IMR-90 (cell line): ENCODE data around the gene HGFAC.

Experiments
- BHLHE40 ChIP-seq: fragments of 150-350 bp; IDR thresholded peaks from 2 replicates; pipeline ENCODE4 v1.6.1; 2016; ENCODE audit warnings: mild to moderate bottlenecking, low read depth, low read length
- MAFK ChIP-seq: IDR thresholded peaks from 2 replicates; pipeline ENCODE4 v1.6.1; 2012; ENCODE audit warnings: low read depth, low read length, improper control_type of control experiment
- MAZ ChIP-seq: IDR thresholded peaks from 2 replicates; pipeline ENCODE4 v1.6.1; 2012; ENCODE audit warnings: low read depth, mild to moderate bottlenecking, low read length, improper control_type of control experiment, moderate library complexity, borderline replicate concordance
- MXI1 ChIP-seq: IDR thresholded peaks from 2 replicates; pipeline ENCODE4 v1.6.1; 2012; ENCODE audit warnings: low read depth, mild to moderate bottlenecking, low read length, moderate library complexity, borderline replicate concordance
- POLR2A ChIP-seq: IDR thresholded peaks from 2 replicates; pipeline ENCODE4 v1.6.1; 2012; ENCODE audit warnings: mild to moderate bottlenecking, low read depth, low read length
- RFX5 ChIP-seq: IDR thresholded peaks from 2 replicates; pipeline ENCODE4 v1.8.0; 2012; ENCODE audit warnings: low read depth, mild to moderate bottlenecking, low read length, moderate library complexity
- SMC3 ChIP-seq: fragments of 150-350 bp; IDR thresholded peaks from 2 replicates; pipeline ENCODE4 v1.6.1; 2016; ENCODE audit warnings: low read depth, mild to moderate bottlenecking, antibody characterized with exemption, low read length, moderate library complexity
- TF ChIP-seq, protein P1 (sequence below): conservative IDR thresholded peaks from 2 replicates; pipeline ENCODE4 v1.5.1; 2012; ENCODE audit warnings: mild to moderate bottlenecking, low read depth, low read length, improper control_type of control experiment
- TF ChIP-seq, protein P2 (sequence below): fragments of 150-350 bp; IDR thresholded peaks from 2 replicates; pipeline ENCODE4 v1.6.1; 2017; ENCODE audit warnings: mild to moderate bottlenecking, antibody characterized with exemption, low read length, low read depth
- TF ChIP-seq, protein P3 (sequence below): fragments of 150-350 bp; IDR thresholded peaks from 2 replicates; pipeline ENCODE4 v1.6.1; 2016; ENCODE audit warnings: low read depth, mild to moderate bottlenecking, low read length, moderate library complexity, borderline replicate concordance

DNA sequence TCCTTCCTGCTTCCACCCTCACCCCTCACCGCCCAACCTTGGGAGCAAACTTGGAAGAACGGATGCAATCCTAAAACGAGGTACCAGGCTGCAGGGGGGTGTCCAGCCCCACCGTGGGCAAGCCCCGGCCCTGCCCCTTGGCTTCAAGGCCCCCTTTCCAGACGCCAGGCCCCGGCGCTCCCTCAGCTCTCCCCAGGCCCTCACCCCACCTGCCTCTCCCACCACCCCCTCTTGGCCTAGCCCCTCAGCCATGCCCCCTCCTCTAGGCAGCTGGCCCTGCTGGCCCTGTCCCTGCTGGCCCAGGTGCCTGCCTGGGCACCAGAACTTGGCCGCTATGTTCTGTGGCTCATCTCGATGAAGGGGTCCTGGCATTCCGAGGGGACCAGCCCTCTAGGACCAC is 56.6 kb downstream of the HGFAC start:
- TF ChIP-seq POLR2A (no peak), SMC3 (no peak), BHLHE40 (no peak), RFX5 (no peak), MAFK (no peak), MXI1 (no peak), MAZ (no peak)
- TF ChIP-seq, protein P1, sequence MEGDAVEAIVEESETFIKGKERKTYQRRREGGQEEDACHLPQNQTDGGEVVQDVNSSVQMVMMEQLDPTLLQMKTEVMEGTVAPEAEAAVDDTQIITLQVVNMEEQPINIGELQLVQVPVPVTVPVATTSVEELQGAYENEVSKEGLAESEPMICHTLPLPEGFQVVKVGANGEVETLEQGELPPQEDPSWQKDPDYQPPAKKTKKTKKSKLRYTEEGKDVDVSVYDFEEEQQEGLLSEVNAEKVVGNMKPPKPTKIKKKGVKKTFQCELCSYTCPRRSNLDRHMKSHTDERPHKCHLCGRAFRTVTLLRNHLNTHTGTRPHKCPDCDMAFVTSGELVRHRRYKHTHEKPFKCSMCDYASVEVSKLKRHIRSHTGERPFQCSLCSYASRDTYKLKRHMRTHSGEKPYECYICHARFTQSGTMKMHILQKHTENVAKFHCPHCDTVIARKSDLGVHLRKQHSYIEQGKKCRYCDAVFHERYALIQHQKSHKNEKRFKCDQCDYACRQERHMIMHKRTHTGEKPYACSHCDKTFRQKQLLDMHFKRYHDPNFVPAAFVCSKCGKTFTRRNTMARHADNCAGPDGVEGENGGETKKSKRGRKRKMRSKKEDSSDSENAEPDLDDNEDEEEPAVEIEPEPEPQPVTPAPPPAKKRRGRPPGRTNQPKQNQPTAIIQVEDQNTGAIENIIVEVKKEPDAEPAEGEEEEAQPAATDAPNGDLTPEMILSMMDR, result no peak
- TF ChIP-seq, protein P2, sequence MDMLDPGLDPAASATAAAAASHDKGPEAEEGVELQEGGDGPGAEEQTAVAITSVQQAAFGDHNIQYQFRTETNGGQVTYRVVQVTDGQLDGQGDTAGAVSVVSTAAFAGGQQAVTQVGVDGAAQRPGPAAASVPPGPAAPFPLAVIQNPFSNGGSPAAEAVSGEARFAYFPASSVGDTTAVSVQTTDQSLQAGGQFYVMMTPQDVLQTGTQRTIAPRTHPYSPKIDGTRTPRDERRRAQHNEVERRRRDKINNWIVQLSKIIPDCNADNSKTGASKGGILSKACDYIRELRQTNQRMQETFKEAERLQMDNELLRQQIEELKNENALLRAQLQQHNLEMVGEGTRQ, result no peak
- TF ChIP-seq, protein P3, sequence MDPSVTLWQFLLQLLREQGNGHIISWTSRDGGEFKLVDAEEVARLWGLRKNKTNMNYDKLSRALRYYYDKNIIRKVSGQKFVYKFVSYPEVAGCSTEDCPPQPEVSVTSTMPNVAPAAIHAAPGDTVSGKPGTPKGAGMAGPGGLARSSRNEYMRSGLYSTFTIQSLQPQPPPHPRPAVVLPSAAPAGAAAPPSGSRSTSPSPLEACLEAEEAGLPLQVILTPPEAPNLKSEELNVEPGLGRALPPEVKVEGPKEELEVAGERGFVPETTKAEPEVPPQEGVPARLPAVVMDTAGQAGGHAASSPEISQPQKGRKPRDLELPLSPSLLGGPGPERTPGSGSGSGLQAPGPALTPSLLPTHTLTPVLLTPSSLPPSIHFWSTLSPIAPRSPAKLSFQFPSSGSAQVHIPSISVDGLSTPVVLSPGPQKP, result no peak
